GM12878 (cell line): ENCODE results near the gene EZH2. TPM values are rescaled to one million over a fixed set of nuclear protein-coding genes. Genes with fewer than 3 reads are reported as not detected.

Experiments used
- BACH1 ChIP-seq: fragments of 450-650 bp; IDR thresholded peaks from 2 replicates; pipeline ENCODE4 v1.6.1; 2017; ENCODE audit warnings: mild to moderate bottlenecking, borderline replicate concordance
- BHLHE40 ChIP-seq, 2 experiments: fragments of 450-650 bp in 1 of 2; IDR thresholded peaks; 2 replicates each; pipeline ENCODE4 v1.6.1; 2011 to 2017; ENCODE audit warnings: low read depth in 2 of 2, borderline replicate concordance in 1 of 2, improper control_type of control experiment in 1 of 2, low read length in 1 of 2, mild to moderate bottlenecking in 1 of 2
- CREM ChIP-seq: IDR thresholded peaks from 2 replicates; pipeline ENCODE4 v1.6.1; 2014; ENCODE audit warnings: antibody characterized with exemption, low read depth
- EGR1 ChIP-seq, 2 experiments: IDR thresholded peaks; 1 replicate in 1 of 2; 2 replicates in 1 of 2; pipeline ENCODE4 v1.6.1; 2011 to 2012; ENCODE audit warnings: low read depth in 2 of 2, low read length in 2 of 2, borderline replicate concordance in 1 of 2, mild to moderate bottlenecking in 1 of 2, moderate library complexity in 1 of 2
- IKZF1 ChIP-seq: fragments of 450-650 bp; conservative IDR thresholded peaks from 2 replicates; pipeline ENCODE4 v1.6.1; 2017; ENCODE audit warnings: antibody characterized with exemption, mild to moderate bottlenecking
- KAT2A ChIP-seq: conservative IDR thresholded peaks from 2 replicates; pipeline ENCODE4 v1.6.1; 2011; ENCODE audit warnings: low read depth, low read length; ENCODE audit not compliant: control insufficient read depth
- POLR2A ChIP-seq: IDR thresholded peaks from 2 replicates; pipeline ENCODE4 v1.6.1; 2011; ENCODE audit warnings: low read depth, mild to moderate bottlenecking, low read length
- POLR2AphosphoS2 ChIP-seq: IDR thresholded peaks from 2 replicates; pipeline ENCODE4 v1.6.1; 2011; ENCODE audit warnings: low read depth, mild to moderate bottlenecking, low read length, improper control_type of control experiment, moderate library complexity
- POLR2AphosphoS5 ChIP-seq: IDR thresholded peaks from 2 replicates; pipeline ENCODE4 v1.6.1; 2011; ENCODE audit warnings: mild to moderate bottlenecking, low read length, inconsistent platforms
- SUPT20H ChIP-seq: IDR thresholded peaks from 2 replicates; pipeline ENCODE4 v1.6.1; 2011; ENCODE audit warnings: low read depth, mild to moderate bottlenecking, low read length, moderate library complexity, borderline replicate concordance; ENCODE audit not compliant: control insufficient read depth
- TAF1 ChIP-seq: IDR thresholded peaks from 2 replicates; pipeline ENCODE4 v1.6.1; 2011; ENCODE audit warnings: mild to moderate bottlenecking, low read depth, low read length, borderline replicate concordance
- WRNIP1 ChIP-seq: IDR thresholded peaks from 2 replicates; pipeline ENCODE4 v1.6.1; 2011; ENCODE audit warnings: low read depth, low read length, improper control_type of control experiment, borderline replicate concordance
- ZNF274 ChIP-seq: IDR thresholded peaks from one replicate; pipeline ENCODE4 v1.8.0; 2011; ENCODE audit not compliant: insufficient read length, insufficient read depth
- ZZZ3 ChIP-seq: IDR thresholded peaks from 2 replicates; pipeline ENCODE4 v1.6.1; 2011; ENCODE audit warnings: low read depth; ENCODE audit not compliant: control insufficient read depth, insufficient read length
- polyA plus RNA-seq, 11 experiments: library from polyadenylated mRNA; depleted of rRNA in 4 of 11; unstranded in 6 of 11; stranded (reverse) in 5 of 11; fragments of >200 nt; fragmentation: Nextera tagmentation in 4 of 11; fragmentation: Illumina TruSeq in 1 of 11; extraction: Ambion mirVana in 4 of 11; extraction: Trizol in 1 of 11; gene quantifications; 1 replicate in 1 of 11; 2 replicates in 10 of 11; pipeline versions ENCODE4 v1.2.1 to v1.2.3, GENCODE V29; 2011 to 2016; ENCODE audit warnings: inconsistent platforms in 2 of 11, missing spikeins in 2 of 11, low read depth in 1 of 11
- total RNA-seq, 4 experiments: library from RNA; depleted of rRNA in 3 of 4; stranded (reverse); fragments of >200 nt in 3 of 4; fragmentation: Illumina TruSeq in 1 of 4; extraction: Trizol in 1 of 4; gene quantifications; 2 replicates each; pipeline versions ENCODE4 v1.2.1 to v1.2.3, GENCODE V29; 2013 to 2021
- TF ChIP-seq, protein P1 (sequence below): fragments of 150-350 bp; IDR thresholded peaks from 2 replicates; pipeline ENCODE4 v1.6.1; 2014; ENCODE audit warnings: mild to moderate bottlenecking, low read depth, low read length
- TF ChIP-seq, protein P2 (sequence below): fragments of 450-650 bp; IDR thresholded peaks from 2 replicates; pipeline ENCODE4 v1.6.1; 2018; ENCODE audit warnings: mild to moderate bottlenecking, low read depth, moderate library complexity; ENCODE audit not compliant: partially characterized antibody
- TF ChIP-seq, protein P3 (sequence below): IDR thresholded peaks from 2 replicates; pipeline ENCODE4 v1.6.1; 2011; ENCODE audit warnings: borderline replicate concordance, low read depth, mild to moderate bottlenecking, moderate library complexity, low read length; ENCODE audit not compliant: insufficient read depth, poor library complexity, severe bottlenecking
- TF ChIP-seq, protein P4 (sequence below): fragments of 450-650 bp; IDR thresholded peaks from 2 replicates; pipeline ENCODE4 v1.6.1; 2014; ENCODE audit warnings: mild to moderate bottlenecking

Gene EZH2
- total and polyA plus RNA-seq, 10 of the 15 experiments (the other 5 are each of a cell fraction or from before 2014, with no cell fraction given) = 19.4 to 69.6 (median 40.8) TPM

DNA sequence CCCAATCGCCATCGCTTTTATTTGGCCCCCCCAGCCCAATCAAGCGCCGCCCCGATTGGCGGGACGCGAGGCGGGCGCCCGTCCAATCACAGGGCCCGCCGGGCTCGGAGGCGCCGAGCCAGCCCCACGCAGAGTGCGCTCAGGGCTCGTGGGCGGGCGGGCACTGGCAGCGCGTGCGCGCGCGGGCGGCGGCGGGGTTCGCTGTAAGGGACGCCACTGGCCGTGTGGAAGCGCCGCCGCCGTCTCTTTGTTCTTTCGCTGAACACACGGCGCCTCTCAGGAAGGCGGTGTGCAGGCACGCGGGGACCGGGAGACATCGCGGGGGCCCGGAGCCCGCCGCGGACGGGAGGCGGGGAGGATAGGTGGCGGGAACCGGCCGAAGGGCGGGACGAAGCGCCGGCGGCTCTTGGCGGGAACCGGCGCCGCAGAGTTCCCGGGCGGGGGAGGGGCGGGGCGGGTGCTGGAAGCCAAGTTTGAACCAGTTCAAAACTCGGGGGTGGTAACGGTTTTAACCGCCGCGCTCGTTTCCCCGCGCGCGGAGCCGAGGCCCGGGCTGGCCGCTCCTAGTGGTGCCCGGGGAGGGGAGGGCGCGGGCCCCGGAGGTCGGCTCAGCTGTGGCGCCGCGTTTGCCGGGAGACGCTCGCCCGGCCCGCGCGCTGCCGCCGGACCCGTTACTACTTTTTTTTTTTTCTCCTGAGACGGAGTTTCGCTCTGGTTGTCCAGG is 370 bp upstream of the EZH2 start (continued):
- TF ChIP-seq, protein P1, sequence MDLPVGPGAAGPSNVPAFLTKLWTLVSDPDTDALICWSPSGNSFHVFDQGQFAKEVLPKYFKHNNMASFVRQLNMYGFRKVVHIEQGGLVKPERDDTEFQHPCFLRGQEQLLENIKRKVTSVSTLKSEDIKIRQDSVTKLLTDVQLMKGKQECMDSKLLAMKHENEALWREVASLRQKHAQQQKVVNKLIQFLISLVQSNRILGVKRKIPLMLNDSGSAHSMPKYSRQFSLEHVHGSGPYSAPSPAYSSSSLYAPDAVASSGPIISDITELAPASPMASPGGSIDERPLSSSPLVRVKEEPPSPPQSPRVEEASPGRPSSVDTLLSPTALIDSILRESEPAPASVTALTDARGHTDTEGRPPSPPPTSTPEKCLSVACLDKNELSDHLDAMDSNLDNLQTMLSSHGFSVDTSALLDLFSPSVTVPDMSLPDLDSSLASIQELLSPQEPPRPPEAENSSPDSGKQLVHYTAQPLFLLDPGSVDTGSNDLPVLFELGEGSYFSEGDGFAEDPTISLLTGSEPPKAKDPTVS = no peak
- no peak for TF ChIP-seq ZNF274
- TF ChIP-seq WRNIP1 = no peak
- peak in 1 of 2 experiments; percentile 88; a peak in 2 of 3 replicates for TF ChIP-seq EGR1 (IDR thresholded peaks at IDR 0.05; ENCODE audit: borderline replicate concordance in 1 of 2, low read depth in 2 of 2, low read length in 2 of 2)
- TF ChIP-seq, protein P2, sequence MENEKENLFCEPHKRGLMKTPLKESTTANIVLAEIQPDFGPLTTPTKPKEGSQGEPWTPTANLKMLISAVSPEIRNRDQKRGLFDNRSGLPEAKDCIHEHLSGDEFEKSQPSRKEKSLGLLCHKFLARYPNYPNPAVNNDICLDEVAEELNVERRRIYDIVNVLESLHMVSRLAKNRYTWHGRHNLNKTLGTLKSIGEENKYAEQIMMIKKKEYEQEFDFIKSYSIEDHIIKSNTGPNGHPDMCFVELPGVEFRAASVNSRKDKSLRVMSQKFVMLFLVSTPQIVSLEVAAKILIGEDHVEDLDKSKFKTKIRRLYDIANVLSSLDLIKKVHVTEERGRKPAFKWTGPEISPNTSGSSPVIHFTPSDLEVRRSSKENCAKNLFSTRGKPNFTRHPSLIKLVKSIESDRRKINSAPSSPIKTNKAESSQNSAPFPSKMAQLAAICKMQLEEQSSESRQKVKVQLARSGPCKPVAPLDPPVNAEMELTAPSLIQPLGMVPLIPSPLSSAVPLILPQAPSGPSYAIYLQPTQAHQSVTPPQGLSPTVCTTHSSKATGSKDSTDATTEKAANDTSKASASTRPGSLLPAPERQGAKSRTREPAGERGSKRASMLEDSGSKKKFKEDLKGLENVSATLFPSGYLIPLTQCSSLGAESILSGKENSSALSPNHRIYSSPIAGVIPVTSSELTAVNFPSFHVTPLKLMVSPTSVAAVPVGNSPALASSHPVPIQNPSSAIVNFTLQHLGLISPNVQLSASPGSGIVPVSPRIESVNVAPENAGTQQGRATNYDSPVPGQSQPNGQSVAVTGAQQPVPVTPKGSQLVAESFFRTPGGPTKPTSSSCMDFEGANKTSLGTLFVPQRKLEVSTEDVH = peak; percentile 88
- TF ChIP-seq, protein P3, sequence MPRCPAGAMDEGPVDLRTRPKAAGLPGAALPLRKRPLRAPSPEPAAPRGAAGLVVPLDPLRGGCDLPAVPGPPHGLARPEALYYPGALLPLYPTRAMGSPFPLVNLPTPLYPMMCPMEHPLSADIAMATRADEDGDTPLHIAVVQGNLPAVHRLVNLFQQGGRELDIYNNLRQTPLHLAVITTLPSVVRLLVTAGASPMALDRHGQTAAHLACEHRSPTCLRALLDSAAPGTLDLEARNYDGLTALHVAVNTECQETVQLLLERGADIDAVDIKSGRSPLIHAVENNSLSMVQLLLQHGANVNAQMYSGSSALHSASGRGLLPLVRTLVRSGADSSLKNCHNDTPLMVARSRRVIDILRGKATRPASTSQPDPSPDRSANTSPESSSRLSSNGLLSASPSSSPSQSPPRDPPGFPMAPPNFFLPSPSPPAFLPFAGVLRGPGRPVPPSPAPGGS = peak; percentile 19
- no peak for TF ChIP-seq SUPT20H
- TF ChIP-seq, protein P4, sequence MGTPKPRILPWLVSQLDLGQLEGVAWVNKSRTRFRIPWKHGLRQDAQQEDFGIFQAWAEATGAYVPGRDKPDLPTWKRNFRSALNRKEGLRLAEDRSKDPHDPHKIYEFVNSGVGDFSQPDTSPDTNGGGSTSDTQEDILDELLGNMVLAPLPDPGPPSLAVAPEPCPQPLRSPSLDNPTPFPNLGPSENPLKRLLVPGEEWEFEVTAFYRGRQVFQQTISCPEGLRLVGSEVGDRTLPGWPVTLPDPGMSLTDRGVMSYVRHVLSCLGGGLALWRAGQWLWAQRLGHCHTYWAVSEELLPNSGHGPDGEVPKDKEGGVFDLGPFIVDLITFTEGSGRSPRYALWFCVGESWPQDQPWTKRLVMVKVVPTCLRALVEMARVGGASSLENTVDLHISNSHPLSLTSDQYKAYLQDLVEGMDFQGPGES = peak; percentile 83
- peak; percentile 63; the same call in 1 of the 2 replicates for TF ChIP-seq POLR2AphosphoS5
- peak; percentile 92 for TF ChIP-seq BACH1
- no peak for TF ChIP-seq ZZZ3
- peak; percentile 50; the same call in 1 of the 2 replicates for TF ChIP-seq IKZF1
- peak; percentile 88 for TF ChIP-seq POLR2A
- peak; percentile 71; the same call in 1 of the 2 replicates for TF ChIP-seq TAF1
- TF ChIP-seq BHLHE40 (IDR thresholded peaks at IDR 0.05; ENCODE audit: borderline replicate concordance in 1 of 2, low read depth in 2 of 2, low read length in 1 of 2) = peak; percentile 48 to 90; a peak in 3 of 4 replicates
- TF ChIP-seq CREM = peak; percentile 13; the same call in 1 of the 2 replicates
- no peak for TF ChIP-seq KAT2A
- TF ChIP-seq POLR2AphosphoS2 = peak; percentile 21; the same call in 1 of the 2 replicates
- TF ChIP-seq, all 136 proteins: peak for 34
